Measurements from ENCODE around the gene NTRK1.

- TF ChIP-seq POLR2A (IDR thresholded peaks at IDR 0.05; ENCODE audit: low read depth, low read length), result no peak
- TF ChIP-seq POLR2AphosphoS5 (IDR thresholded peaks at IDR 0.05; ENCODE audit: low read depth, low read length), result no peak
Observed at GRCh38 chr1:156900896-156901589, 40.4 kb downstream of the NTRK1 start.

Measured in GM12891 (cell line).